Fibroblast of lung (primary cell): ENCODE measurements around the gene GPC3.

Source experiments
- EZH2 ChIP-seq: IDR thresholded peaks from 2 replicates; pipeline ENCODE4 v1.5.1; 2012; ENCODE audit warnings: low read length, control low read depth, mild to moderate bottlenecking; ENCODE audit errors: missing control alignments
- TF ChIP-seq, protein P1 (sequence below), 2 donors: IDR thresholded peaks in 1 of 2; conservative IDR thresholded peaks in 1 of 2; 1 replicate in 1 of 2; 2 replicates in 1 of 2; pipeline ENCODE4 v1.5.1; 2011 to 2012; ENCODE audit warnings: low read length in 2 of 2, control low read depth in 1 of 2, inconsistent platforms in 1 of 2, low read depth in 1 of 2, mild to moderate bottlenecking in 1 of 2

DNA sequence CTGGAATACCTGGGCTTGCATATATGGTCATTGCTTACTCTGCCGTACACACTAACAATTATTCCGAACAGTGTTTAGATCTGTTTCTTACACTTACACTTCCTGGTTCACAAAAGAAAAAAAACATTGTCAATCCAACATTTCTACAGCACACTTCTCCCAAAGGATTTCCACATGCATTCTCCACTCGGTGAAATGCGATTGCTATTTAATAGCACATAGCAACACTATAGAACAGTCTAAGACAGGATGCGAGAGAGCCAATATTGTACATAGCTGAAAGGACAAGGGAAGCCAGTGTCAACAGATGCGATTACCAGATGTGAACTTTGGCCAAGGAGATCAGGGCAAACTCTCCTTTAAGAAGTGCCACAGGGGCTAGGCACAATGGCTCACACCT lies 349.4 kb downstream of the GPC3 start:
- TF ChIP-seq, protein P1, sequence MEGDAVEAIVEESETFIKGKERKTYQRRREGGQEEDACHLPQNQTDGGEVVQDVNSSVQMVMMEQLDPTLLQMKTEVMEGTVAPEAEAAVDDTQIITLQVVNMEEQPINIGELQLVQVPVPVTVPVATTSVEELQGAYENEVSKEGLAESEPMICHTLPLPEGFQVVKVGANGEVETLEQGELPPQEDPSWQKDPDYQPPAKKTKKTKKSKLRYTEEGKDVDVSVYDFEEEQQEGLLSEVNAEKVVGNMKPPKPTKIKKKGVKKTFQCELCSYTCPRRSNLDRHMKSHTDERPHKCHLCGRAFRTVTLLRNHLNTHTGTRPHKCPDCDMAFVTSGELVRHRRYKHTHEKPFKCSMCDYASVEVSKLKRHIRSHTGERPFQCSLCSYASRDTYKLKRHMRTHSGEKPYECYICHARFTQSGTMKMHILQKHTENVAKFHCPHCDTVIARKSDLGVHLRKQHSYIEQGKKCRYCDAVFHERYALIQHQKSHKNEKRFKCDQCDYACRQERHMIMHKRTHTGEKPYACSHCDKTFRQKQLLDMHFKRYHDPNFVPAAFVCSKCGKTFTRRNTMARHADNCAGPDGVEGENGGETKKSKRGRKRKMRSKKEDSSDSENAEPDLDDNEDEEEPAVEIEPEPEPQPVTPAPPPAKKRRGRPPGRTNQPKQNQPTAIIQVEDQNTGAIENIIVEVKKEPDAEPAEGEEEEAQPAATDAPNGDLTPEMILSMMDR (conservative IDR thresholded peaks at IDR 0.05 in 1 of 2, IDR thresholded peaks at IDR 0.05 in 1 of 2; ENCODE audit: low read depth in 1 of 2, low read length in 2 of 2): no peak
- TF ChIP-seq EZH2: no peak
